Epithelial cell of esophagus (primary cell): ENCODE data around the gene EPB41L1.

Experiments
- DNase-seq: peaks from one replicate; pipeline ENCODE4 v3.0.0; 2010; ENCODE audit warnings: low read depth
- H3K4me3 ChIP-seq: 2 replicates; pipeline ENCODE4 v1.5.1; 2011; ENCODE audit warnings: mild to moderate bottlenecking, low read length, control low read depth
- TF ChIP-seq, protein P1 (sequence below): IDR thresholded peaks from 2 replicates; pipeline ENCODE4 v1.5.1; 2011; ENCODE audit warnings: low read depth, mild to moderate bottlenecking, low read length, control low read depth, inconsistent platforms; ENCODE audit not compliant: insufficient read depth; ENCODE audit errors: missing control alignments

Gene EPB41L1

DNA sequence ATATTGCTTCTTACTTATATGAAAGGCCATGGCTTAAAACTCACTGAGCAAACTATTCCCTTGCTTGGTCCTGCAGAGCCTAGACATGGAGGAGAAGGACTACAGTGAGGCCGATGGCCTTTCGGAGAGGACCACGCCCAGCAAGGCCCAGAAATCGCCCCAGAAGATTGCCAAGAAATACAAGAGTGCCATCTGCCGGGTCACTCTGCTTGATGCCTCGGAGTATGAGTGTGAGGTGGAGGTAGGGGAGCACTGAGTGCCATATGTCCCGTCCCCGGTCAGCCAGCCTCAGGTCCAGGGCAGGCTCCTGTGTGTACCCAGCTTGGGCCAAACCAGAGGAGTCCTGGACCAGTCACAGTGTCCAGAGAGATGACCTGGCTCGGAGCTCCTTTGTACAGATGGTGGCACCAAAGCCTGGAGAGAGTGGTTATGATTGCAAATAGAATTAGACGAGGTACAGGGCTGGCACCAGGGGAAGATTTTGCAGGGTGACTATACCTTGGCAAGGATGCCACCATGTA, 21.0 kb downstream of the EPB41L1 start:
- no peak for DNase-seq
- TF ChIP-seq, protein P1, sequence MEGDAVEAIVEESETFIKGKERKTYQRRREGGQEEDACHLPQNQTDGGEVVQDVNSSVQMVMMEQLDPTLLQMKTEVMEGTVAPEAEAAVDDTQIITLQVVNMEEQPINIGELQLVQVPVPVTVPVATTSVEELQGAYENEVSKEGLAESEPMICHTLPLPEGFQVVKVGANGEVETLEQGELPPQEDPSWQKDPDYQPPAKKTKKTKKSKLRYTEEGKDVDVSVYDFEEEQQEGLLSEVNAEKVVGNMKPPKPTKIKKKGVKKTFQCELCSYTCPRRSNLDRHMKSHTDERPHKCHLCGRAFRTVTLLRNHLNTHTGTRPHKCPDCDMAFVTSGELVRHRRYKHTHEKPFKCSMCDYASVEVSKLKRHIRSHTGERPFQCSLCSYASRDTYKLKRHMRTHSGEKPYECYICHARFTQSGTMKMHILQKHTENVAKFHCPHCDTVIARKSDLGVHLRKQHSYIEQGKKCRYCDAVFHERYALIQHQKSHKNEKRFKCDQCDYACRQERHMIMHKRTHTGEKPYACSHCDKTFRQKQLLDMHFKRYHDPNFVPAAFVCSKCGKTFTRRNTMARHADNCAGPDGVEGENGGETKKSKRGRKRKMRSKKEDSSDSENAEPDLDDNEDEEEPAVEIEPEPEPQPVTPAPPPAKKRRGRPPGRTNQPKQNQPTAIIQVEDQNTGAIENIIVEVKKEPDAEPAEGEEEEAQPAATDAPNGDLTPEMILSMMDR: no peak
- H3K4me3 ChIP-seq: no peak overlapping the region

DNA sequence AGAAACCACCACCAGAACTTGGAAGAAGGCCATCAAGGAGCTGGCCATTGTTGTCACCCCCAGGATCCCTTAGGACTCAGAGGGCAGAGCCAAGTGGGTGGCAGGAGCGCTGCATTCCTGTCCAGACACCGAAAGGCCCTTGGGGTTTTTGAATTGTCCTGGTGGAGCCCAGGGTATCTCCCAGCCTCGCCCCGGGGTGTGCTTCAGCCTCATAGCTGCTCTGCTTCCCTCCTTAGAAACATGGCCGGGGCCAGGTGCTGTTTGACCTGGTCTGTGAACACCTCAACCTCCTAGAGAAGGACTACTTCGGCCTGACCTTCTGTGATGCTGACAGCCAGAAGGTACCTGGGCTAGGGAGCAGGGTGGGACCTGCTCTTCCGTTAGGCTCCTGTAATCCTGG, 23.2 kb downstream of the EPB41L1 start:
- no peak overlapping the region for H3K4me3 ChIP-seq
- DNase-seq: no peak
- TF ChIP-seq, protein P1: no peak

DNA sequence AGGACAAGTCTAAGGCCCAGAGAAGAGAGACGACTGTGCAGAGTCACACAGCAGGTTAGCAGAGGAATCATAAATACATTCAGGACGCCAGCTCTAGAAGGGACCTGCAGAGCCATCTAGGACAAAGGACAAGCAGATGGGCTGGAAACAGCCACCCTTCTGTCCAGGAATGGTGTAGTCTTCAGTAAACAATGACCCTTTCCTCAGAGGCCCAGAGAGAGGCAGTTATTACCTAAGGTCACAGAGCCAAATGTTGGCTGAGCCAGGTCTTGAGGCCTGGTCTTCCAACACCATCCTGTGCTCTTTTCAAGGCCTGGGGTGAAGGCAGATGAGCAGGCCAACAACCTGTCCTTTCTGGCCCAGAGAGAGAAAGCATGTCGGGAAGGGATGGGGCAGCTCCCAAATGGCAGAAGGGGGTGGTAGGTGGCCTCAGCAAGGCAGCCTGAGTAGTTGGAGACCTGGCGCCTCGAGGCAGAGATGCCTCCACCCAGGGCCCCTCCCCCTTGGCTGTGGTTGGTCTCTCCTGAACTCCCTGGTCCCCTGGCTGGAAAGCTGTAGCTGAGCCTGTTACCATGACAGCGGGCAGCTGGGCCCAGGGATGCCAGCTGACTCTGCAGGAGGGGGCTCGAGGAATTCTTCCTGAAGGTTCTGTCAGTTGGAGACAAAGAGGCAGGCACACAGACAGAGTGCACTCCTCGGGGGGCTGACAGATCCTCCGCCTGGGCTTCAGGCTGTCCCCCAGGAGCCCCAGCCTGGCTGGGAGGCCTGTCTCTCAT, 24.8 kb downstream of the EPB41L1 start:
- no peak overlapping the region for H3K4me3 ChIP-seq
- TF ChIP-seq, protein P1: no peak

DNA sequence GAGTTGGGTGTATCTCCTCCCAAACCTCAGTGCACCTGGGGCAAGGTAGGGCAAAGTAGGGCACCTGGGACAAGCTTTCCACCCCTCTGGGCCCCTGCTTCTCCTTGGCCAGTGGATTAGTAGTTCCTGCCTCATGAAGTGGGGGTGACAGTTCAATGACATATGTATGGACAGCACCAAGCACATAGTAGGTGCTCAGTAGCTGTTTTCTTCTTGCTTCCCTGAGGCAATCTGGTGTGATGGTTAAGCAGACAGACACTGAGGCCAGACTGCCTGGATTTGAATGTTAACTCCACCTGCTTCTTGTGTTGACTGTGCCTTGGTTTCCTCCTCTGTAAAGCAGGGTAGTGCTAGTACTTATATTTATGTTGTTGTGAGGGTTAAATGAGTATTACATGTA, 25.8 kb downstream of the EPB41L1 start:
- DNase-seq: no peak
- no peak overlapping the region for H3K4me3 ChIP-seq
- TF ChIP-seq, protein P1: no peak

More for the DNA sequence above, 24.8 kb downstream of the EPB41L1 start:
- no peak for DNase-seq

DNA sequence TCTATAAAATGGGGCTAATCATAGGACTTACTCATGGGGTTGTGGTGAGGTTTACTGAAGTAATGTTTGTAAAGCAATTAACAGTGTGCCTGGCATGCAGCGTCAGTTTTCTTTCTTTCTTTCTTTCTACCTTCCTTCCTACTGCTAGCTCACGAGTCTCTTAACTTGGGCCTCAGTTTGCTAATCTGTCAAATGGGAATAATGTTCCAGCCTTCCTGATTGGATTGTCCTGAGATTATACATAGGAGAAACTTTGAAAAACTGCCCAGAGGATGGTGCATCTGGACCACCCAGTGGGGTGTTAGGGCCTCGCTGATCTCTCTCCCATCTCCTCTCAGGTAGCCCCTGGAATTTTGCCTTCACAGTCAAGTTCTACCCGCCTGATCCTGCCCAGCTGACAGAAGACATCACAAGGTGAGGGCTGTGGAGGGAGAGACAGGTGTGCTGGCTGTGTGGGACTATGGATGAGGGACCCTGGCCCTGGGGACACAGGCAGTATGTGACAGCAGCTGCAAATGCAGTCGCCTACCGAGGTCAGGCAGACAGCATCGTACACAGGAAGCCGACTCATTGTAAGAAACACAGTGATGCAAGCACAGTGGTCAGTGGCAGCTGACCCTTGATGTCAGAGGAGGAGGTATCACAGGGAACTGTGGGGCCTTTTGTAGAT, 27.5 kb downstream of the EPB41L1 start:
- no peak for DNase-seq

DNA sequence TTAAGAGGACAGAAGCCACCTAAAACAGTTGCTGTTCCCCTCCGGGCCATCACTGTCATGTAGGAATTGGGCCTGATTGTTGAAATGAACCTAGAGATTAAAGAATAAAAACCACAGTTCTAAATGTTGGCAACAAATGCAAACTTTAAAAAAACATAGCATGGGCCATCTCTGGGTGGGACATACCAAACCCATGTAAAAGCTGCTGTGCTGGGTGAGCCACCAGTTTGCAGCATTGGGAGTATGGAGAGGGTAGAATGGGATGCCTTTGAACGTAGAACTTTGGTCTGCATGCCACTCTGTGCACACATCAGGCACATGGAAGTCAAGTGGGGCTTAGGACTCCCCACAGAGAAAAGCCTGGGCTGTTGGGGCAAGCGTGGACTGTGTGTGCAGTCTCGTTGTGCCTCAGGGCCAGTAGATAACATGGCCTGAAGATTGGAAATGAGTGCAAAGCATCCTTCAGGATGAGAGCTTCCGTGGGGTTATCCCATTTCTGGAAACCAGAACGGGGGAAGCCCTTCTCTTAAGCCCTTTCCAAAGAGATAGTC, 28.1 kb downstream of the EPB41L1 start:
- TF ChIP-seq, protein P1: no peak

More for the DNA sequence above, 27.5 kb downstream of the EPB41L1 start:
- TF ChIP-seq, protein P1: no peak
- H3K4me3 ChIP-seq: no peak overlapping the region

More for the DNA sequence above, 28.1 kb downstream of the EPB41L1 start:
- no peak for DNase-seq
- H3K4me3 ChIP-seq: no peak overlapping the region
